Activated effector memory CD4-positive, alpha-beta T cell treated with anti-CD3 and anti-CD28 coated beads, Interleukin-2, amount 50 U/mL, for 16 hours (primary cell): Measurements from ENCODE around the gene VWCE.
A peak's percentile ranks its signal among the peaks of the same experiment; 100 is the strongest.

ENCODE experiments used
- DNase-seq: peaks from one replicate; pipeline ENCODE4 v3.0.0-alpha.2; 2020

The VWCE gene

GRCh38 chr11:61281581-61282250 is 13.4 kb downstream of the VWCE start:
- DNase-seq: peak; percentile 70

- DNase-seq: no peak
Observed at GRCh38 chr11:61280883-61281580, 14.1 kb downstream of the VWCE start.

- no peak for DNase-seq
Observed at GRCh38 chr11:61279934-61280659, 15.0 kb downstream of the VWCE start.

- no peak for DNase-seq
Observed at GRCh38 chr11:61278001-61278470, 17.1 kb downstream of the VWCE start.

- no peak for DNase-seq
Observed at GRCh38 chr11:61277186-61278000, 17.7 kb downstream of the VWCE start.

GRCh38 chr11:61275191-61275590 is 19.9 kb downstream of the VWCE start:
- no peak for DNase-seq

- no peak for DNase-seq
Observed at GRCh38 chr11:61274084-61274483, 21.0 kb downstream of the VWCE start.

GRCh38 chr11:61273178-61274078 is 21.7 kb downstream of the VWCE start:
- no peak for DNase-seq

- no peak for DNase-seq
Observed at GRCh38 chr11:61272731-61273130, 22.4 kb downstream of the VWCE start.

- DNase-seq: no peak
Observed at GRCh38 chr11:61270354-61271076, 24.6 kb downstream of the VWCE start.

- DNase-seq: no peak
Observed at GRCh38 chr11:61268588-61269250, 26.4 kb downstream of the VWCE start.

- no peak for DNase-seq
Observed at GRCh38 chr11:61267437-61267841, 27.7 kb downstream of the VWCE start.

- no peak for DNase-seq
Observed at GRCh38 chr11:61266602-61267001, 28.5 kb downstream of the VWCE start.

- no peak for DNase-seq
Observed at GRCh38 chr11:61265357-61265756, 29.8 kb downstream of the VWCE start.

- no peak for DNase-seq
Observed at GRCh38 chr11:61264795-61265194, 30.3 kb downstream of the VWCE start.

GRCh38 chr11:61264371-61264770 is 30.7 kb downstream of the VWCE start:
- DNase-seq: no peak

- DNase-seq: no peak
Observed at GRCh38 chr11:61259363-61259762, 35.8 kb downstream of the VWCE start.

GRCh38 chr11:61258546-61258945 is 36.6 kb downstream of the VWCE start:
- DNase-seq: no peak

GRCh38 chr11:61256710-61257482 is 38.2 kb downstream of the VWCE start:
- no peak for DNase-seq
